GM21717 (cell line): ENCODE data around the gene ZG16B.

Experiments used
- ATAC-seq: cut with Tn5 transposase; IDR thresholded peaks from one replicate; pipeline ENCODE4 v1.9.1; 2021; ENCODE audit warnings: mild to moderate bottlenecking, moderate library complexity; ENCODE audit not compliant: unreplicated experiment

Gene ZG16B

DNA sequence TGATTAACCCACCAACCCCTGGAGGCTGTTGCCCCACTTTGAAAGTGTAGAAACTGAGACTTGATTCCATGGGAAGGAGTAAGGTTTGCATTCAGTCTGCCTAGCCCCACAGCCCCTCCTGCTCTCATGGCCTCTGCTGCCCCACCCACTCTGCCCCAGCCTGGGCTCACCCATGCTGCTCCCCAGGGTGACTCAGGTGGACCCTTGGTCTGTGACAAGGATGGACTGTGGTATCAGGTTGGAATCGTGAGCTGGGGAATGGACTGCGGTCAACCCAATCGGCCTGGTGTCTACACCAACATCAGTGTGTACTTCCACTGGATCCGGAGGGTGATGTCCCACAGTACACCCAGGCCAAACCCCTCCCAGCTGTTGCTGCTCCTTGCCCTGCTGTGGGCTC, 25.4 kb upstream of the ZG16B start:
- no peak for ATAC-seq

DNA sequence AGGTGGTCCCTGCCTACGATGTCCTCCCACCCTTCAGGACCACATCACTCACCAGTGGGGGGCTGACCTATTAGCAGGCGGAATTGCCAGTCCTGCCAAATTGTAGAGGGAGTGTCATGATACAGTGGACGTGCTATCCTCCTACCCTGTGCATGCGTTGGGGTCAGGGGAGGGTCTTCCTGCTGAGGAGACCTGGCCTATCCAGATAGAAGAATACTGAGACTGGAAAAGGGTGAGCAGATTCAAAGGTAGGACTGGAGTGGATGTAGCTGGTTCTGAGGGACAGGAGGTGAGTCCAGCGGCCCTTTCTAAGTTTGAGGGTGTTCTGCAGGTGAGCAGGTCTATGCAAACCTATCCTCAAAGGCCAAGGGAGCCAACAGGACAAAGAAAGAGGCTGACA, 23.8 kb upstream of the ZG16B start:
- ATAC-seq, result no peak

DNA sequence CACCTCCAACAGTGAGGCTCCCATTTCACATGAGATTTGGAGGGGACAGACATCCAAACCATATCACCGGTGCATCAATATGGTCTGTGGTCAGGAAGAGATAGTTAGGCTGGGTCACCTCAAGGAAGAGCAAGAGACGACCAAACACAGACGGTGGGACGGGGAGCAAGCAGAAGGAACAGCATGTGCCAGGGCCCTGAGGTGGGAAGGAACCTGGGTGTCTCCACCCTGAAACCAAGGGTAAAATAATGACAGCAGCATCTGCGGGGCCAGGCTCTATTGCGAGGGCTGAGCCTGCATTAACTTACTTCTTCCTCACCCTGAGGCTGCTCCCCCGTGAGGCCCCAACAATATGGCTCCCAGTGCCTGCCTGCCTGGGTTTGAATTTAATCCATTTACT, 21.9 kb upstream of the ZG16B start:
- no peak for ATAC-seq

DNA sequence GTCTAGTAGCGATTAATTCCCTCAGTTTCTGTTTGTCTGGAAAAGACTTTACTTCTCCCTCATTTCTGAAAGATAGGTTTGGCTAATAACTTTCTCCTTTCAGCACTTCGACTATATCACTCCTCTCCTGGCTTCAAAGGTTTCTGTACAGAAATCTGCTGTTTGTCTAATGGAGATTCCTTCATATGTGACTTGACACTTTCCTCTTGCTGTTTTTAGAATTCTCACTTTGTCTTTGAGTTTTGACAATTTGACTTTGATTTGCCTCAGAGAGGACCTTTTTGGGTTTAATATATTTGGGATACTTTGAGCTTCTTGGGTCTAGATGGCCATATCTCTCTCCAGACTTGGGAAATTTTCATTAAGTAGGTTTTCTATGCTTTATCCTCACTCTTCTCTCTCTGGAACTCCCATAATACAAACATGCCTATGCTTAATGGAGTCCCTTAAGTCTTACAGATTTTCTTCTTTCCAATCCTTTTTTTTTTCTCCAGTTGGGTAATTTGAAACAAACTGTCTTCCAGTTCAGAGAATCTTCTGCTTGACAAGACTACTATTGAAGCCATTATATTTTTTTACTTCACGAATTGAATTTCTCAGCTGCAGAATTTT, 20.8 kb upstream of the ZG16B start:
- ATAC-seq, result no peak

DNA sequence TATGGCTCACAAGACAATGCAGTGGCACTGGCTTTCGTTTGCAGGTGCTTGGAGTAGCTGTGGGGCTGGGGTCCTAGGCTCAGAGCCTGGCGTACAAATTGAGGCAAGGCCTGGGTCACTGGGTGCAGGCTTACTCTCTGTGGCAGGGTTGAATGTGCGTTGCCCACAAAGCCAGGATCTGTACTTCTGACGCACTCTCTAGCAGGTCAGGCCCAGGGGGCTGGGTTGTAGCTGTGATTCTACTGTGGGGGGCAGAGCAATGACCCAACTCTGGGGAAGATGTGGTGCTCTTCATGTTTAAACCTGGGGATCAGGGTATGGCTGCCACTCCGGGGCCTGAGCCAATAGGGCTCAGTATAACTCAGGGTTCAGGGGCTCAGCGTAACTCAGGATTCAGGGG, 19.5 kb upstream of the ZG16B start:
- ATAC-seq, result no peak

DNA sequence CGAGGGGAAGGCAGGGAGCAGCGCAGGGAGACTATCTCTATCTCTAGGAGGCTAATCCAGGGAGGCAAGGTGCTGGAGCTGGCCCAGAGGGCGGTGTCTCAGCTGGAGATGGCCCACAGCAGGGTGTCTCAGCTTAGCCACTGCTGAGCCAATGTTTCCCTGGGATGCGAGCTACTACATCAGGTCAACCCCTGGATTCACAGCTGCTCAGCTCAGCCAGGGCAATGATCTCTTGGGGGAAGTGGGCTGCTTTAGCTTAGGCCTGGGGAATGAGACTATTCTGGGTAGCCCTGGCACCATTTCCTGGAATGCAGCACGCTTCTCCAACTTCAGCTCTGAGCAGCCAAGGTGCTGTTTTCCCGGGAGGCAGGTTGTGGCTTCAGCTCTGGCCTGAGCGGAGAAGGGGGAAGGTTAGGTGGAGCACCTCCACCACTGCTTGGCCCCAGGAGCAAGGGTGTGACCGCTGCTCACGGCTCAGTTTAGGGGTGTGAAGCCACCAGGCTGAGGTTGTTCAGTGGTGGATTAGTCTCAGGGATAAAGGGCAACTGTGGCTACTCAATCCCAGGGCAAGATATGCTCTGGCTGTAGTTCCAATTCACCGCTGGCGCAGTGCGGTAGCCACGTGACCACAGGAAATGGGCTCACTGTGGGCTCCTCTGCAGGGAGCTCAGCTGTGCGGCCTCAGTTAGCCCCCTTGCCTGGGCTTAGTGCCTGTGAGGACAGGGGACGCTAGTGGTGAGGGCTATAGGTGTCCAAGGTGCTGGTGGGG, 18.2 kb upstream of the ZG16B start:
- no peak for ATAC-seq

DNA sequence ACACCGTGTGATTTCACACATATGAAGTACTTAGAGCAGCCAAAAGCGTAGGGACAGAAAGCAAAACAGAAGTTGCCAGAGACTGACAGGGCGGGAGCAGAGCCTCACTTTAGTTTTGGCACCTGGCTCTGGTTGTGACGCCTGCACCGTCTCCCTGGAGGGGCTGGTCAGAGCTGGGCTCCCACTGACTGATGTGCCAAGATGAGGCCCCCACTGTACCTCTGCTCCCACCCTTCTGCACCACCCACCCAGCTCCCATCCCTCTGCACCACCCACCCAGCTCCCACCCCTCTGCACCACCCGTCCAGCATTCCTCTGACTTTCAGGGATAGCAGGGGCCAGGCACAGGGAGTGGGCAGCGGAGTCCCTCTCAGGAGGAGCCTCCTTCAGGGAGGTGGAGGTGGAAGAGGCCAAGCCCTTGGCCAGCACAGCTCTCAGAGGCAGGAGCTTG, 16.3 kb upstream of the ZG16B start:
- no peak for ATAC-seq

DNA sequence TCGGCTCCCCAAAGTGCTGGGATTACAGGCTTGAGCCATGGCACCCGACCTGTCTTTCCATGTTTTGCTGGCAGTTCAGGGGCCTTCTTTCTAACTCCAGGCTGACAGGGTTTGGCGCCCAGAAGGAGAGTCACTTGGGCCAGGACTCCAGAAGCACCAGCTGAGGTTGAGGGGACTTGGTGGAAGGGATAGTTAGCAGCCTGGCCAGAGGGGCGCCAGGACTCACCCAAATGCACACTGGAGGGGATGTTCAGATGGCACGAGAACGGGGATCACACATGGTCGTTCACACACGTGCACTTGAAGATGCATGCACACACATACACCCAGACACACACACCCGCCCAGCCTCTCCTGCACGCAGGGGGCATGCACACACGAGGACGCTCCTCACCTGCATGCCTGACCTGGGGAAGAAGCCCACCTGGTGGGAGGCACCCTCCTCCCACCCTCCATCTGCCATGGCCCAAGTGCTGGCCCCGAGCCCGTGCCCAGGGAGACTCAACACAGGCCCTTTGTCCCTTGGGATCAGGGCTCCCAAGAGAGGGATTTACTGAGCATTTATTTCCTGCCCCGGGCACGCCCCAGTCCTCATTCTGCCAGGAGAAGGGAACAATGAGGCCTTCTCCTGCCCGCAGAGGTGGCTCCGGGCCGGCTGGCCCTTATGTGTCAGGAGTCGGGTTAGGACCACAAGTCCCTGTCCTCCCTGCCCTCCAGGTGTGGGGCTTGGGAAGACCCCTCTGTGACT, 15.4 kb upstream of the ZG16B start:
- no peak for ATAC-seq

DNA sequence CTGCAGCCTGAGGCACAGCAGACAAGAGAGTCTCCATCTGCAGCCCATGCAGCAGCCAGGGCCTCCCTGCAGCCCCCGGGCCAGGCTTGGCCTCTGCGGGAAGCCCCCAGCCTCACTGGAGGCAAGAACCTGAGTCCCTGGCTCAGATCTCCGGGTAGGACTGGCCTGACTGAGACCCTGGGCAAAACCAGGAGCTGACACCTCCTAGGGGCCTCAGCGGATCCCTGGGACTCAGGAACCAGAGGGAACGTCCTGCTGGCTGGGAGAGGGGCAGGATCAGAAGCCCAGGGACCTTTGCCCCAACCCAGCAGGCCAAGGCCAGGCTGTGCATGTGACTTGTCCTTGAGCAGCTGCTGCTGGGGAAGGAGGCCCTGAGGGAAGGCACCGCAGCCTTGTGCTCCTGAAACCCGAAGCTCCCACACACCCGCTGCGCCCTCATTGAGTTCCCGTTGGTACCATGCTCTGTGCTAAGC, 14.8 kb upstream of the ZG16B start:
- ATAC-seq, result no peak

DNA sequence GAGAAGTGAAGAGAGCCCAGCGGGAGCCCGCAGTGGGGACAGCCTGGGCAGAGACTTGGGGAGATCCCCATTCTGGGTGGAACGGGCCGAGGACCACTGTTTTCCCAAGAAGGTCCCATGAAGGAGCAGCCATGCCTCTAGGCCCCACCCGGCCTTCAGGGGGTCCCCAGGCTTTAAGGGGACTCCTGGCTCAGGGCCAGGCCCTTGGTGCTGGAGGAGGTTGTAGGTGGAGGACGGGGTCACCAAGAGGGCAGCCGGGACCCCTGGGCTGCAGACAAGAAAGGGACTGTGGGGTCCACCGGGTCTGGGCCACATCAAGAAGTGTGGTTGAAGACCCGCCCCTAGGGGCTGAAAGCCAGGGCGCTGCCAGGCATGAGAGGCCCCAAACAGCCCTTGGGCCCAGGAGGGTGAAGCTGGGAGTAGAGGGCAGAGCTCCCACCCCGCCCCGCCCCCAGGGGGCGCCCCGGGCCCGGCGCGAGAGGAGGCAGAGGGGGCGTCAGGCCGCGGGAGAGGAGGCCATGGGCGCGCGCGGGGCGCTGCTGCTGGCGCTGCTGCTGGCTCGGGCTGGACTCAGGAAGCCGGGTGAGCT, 13.3 kb upstream of the ZG16B start, which contains the start of gene PRSS21:
Gene PRSS21 (plus strand): TSS at position 487 of the 589 bp plus-strand sequence. CDS start 32 bp downstream, at position 519.
- ATAC-seq, result no peak

DNA sequence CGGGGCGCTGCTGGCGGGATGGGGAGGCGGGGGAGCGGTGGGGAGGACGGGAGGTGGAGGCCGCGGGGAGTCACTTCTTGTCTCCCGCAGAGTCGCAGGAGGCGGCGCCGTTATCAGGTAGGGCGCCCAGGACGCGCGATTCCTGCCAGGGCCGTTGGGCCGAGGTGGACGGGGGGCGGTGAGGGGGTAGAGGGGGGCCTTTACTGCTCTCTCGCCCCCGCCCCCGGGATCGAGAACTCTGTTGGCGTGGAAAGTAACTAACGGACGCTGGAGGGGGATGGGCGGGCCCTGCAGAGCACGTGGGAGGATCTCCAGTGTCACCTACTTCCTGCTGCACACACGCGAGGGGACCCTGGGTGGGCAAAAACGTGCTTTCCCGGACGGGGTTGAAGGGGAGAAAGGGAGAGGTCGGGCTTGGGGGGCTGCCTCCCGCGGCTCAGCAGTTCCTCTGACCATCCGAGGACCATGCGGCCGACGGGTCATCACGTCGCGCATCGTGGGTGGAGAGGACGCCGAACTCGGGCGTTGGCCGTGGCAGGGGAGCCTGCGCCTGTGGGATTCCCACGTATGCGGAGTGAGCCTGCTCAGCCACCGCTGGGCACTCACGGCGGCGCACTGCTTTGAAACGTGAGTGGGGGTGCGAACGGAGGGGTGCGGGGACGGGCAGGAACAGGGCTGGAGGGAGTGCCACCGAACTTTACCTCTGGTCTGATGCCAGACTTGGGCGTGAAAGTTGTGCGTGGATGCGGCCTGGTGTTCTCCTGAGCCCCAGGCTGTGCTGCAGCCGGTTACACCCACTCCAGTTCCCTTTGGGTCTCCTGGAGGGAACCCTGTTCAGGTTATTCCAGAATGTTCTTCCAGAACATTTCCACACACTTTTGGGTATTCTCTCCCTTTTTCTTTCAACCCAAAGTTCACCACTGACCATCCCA, 12.5 kb upstream of the ZG16B start:
- no peak for ATAC-seq

DNA sequence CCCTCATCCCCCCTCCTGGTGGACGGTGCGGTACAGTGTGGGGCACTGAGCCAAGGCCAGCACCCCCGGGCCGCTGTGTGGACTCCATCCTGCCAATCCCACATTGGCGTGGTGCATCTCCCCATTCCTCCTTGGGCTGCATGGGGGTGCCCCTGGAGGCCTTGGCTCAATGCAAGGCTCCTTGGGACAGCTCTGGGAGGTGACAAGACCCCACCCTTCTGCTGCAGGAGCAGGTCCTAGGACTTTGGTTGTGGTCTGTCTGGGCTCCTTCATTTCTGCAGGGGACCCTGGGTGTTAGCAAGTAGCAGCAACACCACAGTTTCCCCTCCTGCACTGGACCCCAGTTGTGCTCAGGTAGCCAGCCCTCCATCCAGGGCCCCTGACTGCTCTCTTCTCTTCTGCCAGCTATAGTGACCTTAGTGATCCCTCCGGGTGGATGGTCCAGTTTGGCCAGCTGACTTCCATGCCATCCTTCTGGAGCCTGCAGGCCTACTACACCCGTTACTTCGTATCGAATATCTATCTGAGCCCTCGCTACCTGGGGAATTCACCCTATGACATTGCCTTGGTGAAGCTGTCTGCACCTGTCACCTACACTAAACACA, 11.7 kb upstream of the ZG16B start:
- no peak for ATAC-seq

DNA sequence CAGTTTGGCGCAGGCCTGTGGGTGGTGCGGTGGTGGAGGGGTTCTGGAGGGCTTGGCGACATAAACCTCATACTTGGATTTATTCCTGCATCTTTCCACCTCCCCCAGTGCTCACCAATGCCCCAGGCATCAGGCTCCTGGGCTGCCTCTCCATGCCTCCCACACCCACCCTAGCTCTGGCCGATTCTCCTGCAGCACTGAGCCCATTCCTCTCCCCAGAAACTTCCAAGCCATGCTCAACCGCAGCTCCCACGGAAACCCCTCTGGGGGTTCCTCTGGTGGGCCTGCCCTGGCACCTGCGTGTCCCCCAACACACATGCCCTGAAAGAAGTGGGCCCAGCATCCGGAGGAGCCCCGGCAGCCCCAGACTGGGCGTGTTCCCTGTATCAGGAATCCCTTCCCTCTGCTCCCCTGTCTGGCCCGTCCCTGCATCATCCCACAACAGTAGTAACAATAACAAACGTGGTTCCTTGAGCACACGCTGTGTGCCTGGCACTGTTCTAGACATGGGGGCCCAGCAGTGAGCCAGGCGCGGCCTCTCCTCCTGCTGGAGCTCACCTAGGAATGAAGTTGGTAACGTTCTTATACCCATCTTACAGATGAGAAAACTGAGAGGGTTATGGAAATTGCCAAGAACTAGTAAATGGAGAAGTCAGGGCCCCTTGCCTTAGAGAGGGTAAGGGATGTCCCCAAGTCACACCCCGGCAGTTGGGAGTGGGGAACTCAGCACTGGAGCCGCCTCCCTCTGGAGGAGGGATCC, 10.7 kb upstream of the ZG16B start:
- ATAC-seq, result no peak

DNA sequence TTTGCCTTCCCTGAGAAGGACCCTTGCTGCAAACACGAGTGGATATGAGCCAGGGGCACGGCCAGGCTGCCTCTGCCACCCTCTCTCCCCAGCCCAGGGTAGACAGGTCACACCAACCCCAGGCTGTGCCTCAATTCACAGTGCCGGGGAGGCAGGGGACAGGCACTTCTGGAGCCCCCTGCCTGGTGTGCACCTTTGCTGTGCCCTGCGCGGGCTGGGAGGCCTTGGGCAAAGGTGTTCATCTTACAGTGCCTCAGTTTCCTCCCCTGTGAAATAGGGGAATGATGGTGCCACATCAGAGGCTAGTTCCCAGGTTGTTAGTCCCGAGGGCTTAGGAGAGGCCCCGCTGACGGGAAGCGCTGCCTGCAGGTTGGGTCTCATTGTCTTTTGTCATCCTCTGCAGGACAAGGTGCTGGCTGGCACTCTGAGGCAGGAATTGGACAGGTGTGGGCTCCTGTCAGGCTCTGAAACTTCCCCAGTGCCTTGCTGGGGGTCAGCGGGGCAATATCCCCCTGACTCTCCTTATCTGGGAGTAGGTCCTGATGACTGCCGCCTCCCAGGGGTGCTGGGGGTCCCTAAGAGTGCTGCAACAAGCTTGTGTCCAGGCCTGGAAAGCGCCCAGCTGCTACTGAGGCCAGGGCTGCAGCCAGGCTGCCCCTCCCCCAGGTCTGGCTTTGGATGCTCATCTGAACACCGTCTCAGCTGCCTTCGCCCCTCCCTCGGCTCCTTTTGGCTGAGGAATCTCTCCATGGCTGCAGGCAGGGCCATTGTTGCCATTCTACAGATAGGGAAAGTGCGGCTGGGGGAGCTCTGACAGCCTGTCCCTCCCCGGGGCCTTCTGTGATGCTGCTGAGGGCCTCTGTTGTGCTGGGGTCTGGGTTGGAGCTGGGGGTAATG, 9.9 kb upstream of the ZG16B start:
- no peak for ATAC-seq

DNA sequence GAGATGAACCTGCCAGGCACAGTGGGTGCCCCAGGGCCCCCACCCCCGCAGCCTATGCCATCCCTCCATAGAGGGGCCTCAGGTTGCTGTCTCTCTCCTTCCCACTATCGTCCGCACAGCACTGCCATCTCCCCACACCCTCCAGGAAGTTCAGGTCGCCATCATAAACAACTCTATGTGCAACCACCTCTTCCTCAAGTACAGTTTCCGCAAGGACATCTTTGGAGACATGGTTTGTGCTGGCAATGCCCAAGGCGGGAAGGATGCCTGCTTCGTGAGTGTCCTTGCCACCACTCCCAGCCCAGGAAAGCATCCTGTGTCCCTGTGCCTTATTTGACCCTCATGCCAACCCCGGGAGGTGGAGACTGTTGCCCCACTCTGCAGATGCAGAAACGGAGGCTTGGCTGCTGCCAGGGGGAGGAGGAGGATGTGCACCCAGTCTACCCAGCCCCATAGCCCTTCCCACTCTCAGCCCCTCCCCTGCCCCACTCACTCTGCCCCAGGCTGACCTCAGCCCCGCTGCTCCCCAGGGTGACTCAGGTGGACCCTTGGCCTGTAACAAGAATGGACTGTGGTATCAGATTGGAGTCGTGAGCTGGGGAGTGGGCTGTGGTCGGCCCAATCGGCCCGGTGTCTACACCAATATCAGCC, 9.1 kb upstream of the ZG16B start:
- no peak for ATAC-seq

DNA sequence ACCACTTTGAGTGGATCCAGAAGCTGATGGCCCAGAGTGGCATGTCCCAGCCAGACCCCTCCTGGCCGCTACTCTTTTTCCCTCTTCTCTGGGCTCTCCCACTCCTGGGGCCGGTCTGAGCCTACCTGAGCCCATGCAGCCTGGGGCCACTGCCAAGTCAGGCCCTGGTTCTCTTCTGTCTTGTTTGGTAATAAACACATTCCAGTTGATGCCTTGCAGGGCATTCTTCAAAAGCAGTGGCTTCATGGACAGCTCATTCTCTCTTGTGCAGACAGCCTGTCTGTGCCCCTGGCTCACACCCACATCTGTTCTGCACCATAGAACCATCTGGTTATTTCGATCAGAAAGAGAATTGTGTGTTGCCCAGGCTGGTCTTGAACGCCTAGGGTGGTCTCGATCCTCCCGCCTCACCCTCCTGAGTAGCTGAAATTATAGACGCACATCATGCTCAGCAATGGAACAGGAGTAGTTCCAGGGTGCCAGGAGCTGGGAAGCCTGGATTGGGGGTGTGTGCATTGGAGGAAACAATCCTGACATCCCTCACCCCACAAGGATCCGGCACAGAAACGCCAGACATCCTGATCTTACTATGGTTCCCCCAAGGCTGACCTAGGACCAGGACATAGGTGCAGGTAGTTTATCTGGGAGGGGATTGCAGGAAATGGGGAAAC, 8.5 kb upstream of the ZG16B start:
- ATAC-seq, result no peak

DNA sequence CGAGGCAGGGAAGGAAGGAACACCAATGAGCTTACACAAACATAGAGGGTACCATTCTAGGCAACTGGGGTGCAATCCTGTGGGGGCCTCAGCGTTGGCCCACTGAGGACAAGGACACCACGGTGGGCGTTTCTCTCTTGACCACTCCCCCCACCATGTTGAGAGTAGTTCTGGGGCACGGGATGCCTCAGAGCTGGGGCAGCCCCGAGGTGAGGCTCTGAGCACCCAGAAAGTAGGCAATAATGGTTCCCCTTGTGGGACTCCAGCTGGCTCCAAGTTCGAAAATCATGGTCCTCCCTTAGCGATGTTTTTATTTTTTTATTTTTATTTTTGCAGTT, 8.0 kb upstream of the ZG16B start:
- ATAC-seq, result no peak
